PC-3 (cell line): ENCODE measurements around the gene TNFRSF1B. TPM values are rescaled to one million over a fixed set of nuclear protein-coding genes. Genes with fewer than 3 reads are reported as not detected.

Experiments used
- ATAC-seq: fragments of 200-7000 bp; cut with Tn5 transposase; 2 replicates; pipeline ENCODE4 v1.9.1; 2020; ENCODE audit warnings: mild to moderate bottlenecking, moderate library complexity
- BruUV-seq: library from RNA; stranded (reverse); fragments of 400-500 nt; replicated peaks from 2 replicates; lab custom pipeline; 2021; lab: Mats Ljungman, UMichigan
- CTCF ChIA-PET: fragments of 300-600 bp; sonication (Branson Sonifier 250); formaldehyde crosslinking; loops from one replicate; lab custom pipeline; 2022; ENCODE audit warnings: antibody characterized with exemption; lab: Charles Lee
- POLR2A ChIA-PET: fragments of 300-600 bp; sonication (Branson Sonifier 250); formaldehyde crosslinking; loops from one replicate; lab custom pipeline; 2022; ENCODE audit warnings: antibody characterized with exemption; ENCODE audit not compliant: unreplicated experiment; lab: Charles Lee
- DNase-seq: peaks from one replicate; pipeline ENCODE4 v3.0.0-alpha.2; 2015
- H2AFZ ChIP-seq: fragments of 300-600 bp; sonication (generic); 2 replicates; pipeline ENCODE4 v1.6.0; 2016; ENCODE audit warnings: antibody characterized with exemption, low read length
- H3F3A ChIP-seq: fragments of 300-600 bp; sonication (generic); one replicate; pipeline ENCODE4 v1.6.0; 2017; ENCODE audit warnings: antibody characterized with exemption, low read length, control low read depth, mild to moderate bottlenecking; ENCODE audit not compliant: unreplicated experiment
- H3K27ac ChIP-seq: fragments of 300-600 bp; sonication (generic); 2 replicates; pipeline ENCODE4 v1.5.1; 2016; ENCODE audit warnings: mild to moderate bottlenecking, low read length
- H3K27me3 ChIP-seq: fragments of 300-600 bp; sonication (generic); 2 replicates; pipeline ENCODE4 v1.6.1; 2016; ENCODE audit warnings: low read length, mixed read lengths
- H3K36me3 ChIP-seq: fragments of 300-600 bp; sonication (generic); 2 replicates; pipeline ENCODE4 v1.6.1; 2016; ENCODE audit warnings: low read depth, mixed run types, low read length, mixed read lengths
- H3K4me1 ChIP-seq: fragments of 300-600 bp; sonication (generic); 2 replicates; pipeline ENCODE4 v1.5.1; 2016; ENCODE audit warnings: low read length; ENCODE audit not compliant: insufficient read depth
- H3K4me2 ChIP-seq: fragments of 300-600 bp; sonication (generic); 2 replicates; pipeline ENCODE4 v1.6.0; 2016; ENCODE audit warnings: low read length
- H3K4me3 ChIP-seq: fragments of 300-600 bp; sonication (generic); 2 replicates; pipeline ENCODE4 v1.5.1; 2016; ENCODE audit warnings: mild to moderate bottlenecking, low read length, mixed read lengths
- H3K79me2 ChIP-seq: fragments of 300-600 bp; sonication (generic); 2 replicates; pipeline ENCODE4 v1.6.1; 2017; ENCODE audit warnings: low read length, mixed read lengths
- H3K9ac ChIP-seq: fragments of 300-600 bp; sonication (generic); 2 replicates; pipeline ENCODE4 v1.6.0; 2016; ENCODE audit warnings: mild to moderate bottlenecking, low read length
- H3K9me2 ChIP-seq: fragments of 300-600 bp; sonication (generic); replicated peaks from 2 replicates; pipeline ENCODE4 v1.6.1; 2016; ENCODE audit warnings: mixed run types, low read length, mixed read lengths
- H3K9me3 ChIP-seq: fragments of 300-600 bp; sonication (generic); 2 replicates; pipeline ENCODE4 v1.6.1; 2016; ENCODE audit warnings: low read length, mixed read lengths
- H4K20me1 ChIP-seq: fragments of 300-600 bp; sonication (generic); 2 replicates; pipeline ENCODE4 v1.6.1; 2016; ENCODE audit warnings: low read length, mixed read lengths
- CTCF ChIP-seq: fragments of 300-600 bp; sonication (generic); conservative IDR thresholded peaks from 2 replicates; pipeline ENCODE4 v1.5.1; 2017; ENCODE audit warnings: antibody characterized with exemption, low read depth, mild to moderate bottlenecking, low read length
- EZH2 ChIP-seq: fragments of 300-600 bp; sonication (generic); IDR thresholded peaks from one replicate; pipeline ENCODE4 v1.6.1; 2017; ENCODE audit warnings: antibody characterized with exemption, mild to moderate bottlenecking, low read length; ENCODE audit not compliant: unreplicated experiment
- EZH2phosphoT487 ChIP-seq: fragments of 300-600 bp; sonication (generic); IDR thresholded peaks from 2 replicates; pipeline ENCODE4 v1.6.1; 2018; ENCODE audit warnings: mild to moderate bottlenecking, antibody characterized with exemption, low read length, borderline replicate concordance
- intact Hi-C: fragments of 100-400 bp; cut with micrococcal nuclease; formaldehyde crosslinking; loops from 2 replicates; pipeline ENCODE4 v1.9.0; 2023
- total RNA-seq: library from RNA; depleted of rRNA; stranded (reverse); fragments of >200 nt; gene quantifications from 2 replicates; pipeline ENCODE4 v1.2.3, GENCODE V29; 2014

The TNFRSF1B gene
- total RNA-seq, 1 experiment from 2014 or later, result 1.3 TPM

- no peaks in the 10 kb centered on the region for H3K36me3 ChIP-seq
- intact Hi-C loops, result no loop called here
- H3F3A ChIP-seq, result peaks cover 6% of the 10 kb centered on the region
- H3K4me1 ChIP-seq, result peaks cover 16% of the 10 kb centered on the region
- H3K4me3 ChIP-seq, result no peak overlapping the region
- no peak overlapping the region for H3K9ac ChIP-seq
- ATAC-seq, result no peak
- no peak overlapping the region for H2AFZ ChIP-seq
- DNase-seq, result no peak
- no peak overlapping the region for H3K27ac ChIP-seq
- H4K20me1 ChIP-seq, result no peaks in the 10 kb centered on the region
- TF ChIP-seq EZH2phosphoT487, result no peak
- no peak for TF ChIP-seq CTCF
- TF ChIP-seq EZH2, result no peak
- H3K79me2 ChIP-seq, result no peaks in the 10 kb centered on the region
- no peak overlapping the region for H3K4me2 ChIP-seq
- BruUV-seq, result no TSS peak
- ChIA-PET CTCF (no interaction called here), POLR2A (no interaction called here)
- H3K9me2 ChIP-seq, result no peaks in the 10 kb centered on the region
- no peaks in the 10 kb centered on the region for H3K9me3 ChIP-seq
- H3K27me3 ChIP-seq, result no peaks in the 10 kb centered on the region
These were observed 38.7 kb upstream of the TNFRSF1B start for GRCh38 chr1:12128120-12128519.

- intact Hi-C loops, result no loop called here
- POLR2A ChIA-PET, result no interaction called here
- ATAC-seq, result no peak
These were observed 37.2 kb upstream of the TNFRSF1B start for GRCh38 chr1:12129624-12130023.

More at GRCh38 chr1:12129624-12130023, 37.2 kb upstream of the TNFRSF1B start:
- TF ChIP-seq EZH2phosphoT487 (no peak), EZH2 (no peak), CTCF (no peak)
- DNase-seq, result no peak
- CTCF ChIA-PET, result no interaction called here
- Histone ChIP-seq H3F3A (peaks cover 6% of the 10 kb centered on the region), H4K20me1 (no peaks in the 10 kb centered on the region), H3K9me2 (no peaks in the 10 kb centered on the region), H3K4me1 (peaks cover 16% of the 10 kb centered on the region), H3K4me3 (no peak overlapping the region), H3K27ac (no peak overlapping the region), H3K27me3 (no peaks in the 10 kb centered on the region), H3K9ac (no peak overlapping the region), H3K36me3 (no peaks in the 10 kb centered on the region), H2AFZ (no peak overlapping the region), H3K9me3 (no peaks in the 10 kb centered on the region), H3K79me2 (no peaks in the 10 kb centered on the region), H3K4me2 (no peak overlapping the region)
- BruUV-seq, result no TSS peak
